Activated CD8-positive, alpha-beta T cell treated with anti-CD3 and anti-CD28 coated beads, Interleukin-2, amount 10 ng/mL, durations not matched to agents 7 days and 5 days (primary cell): Measurements from ENCODE around the gene LTA4H. TPM values are rescaled to one million over a fixed set of nuclear protein-coding genes. Genes with fewer than 3 reads are reported as not detected.

ENCODE experiments used
- ATAC-seq: fragments of 150-1000 bp; cut with Tn5 transposase; one replicate; pipeline ENCODE4 v1.10.0; 2021; ENCODE audit warnings: moderate library complexity
- CTCF ChIA-PET: fragments of 350-600 bp; sonication (Branson Sonifier 250); formaldehyde crosslinking; loops from one replicate; lab custom pipeline; 2021; ENCODE audit warnings: antibody characterized with exemption; lab: Charles Lee
- POLR2A ChIA-PET: fragments of 350-600 bp; sonication (Branson Sonifier 250); formaldehyde crosslinking; loops from one replicate; lab custom pipeline; 2021; ENCODE audit warnings: antibody characterized with exemption; lab: Charles Lee
- DNase-seq: peaks from one replicate; pipeline ENCODE4 v3.0.0-alpha.2; 2020
- H3K27ac Mint-ChIP-seq: one replicate; pipeline ENCODE4 v1.8.0; 2021; ENCODE audit warnings: mild to moderate bottlenecking, mixed read lengths
- H3K27me3 Mint-ChIP-seq: one replicate; pipeline ENCODE4 v1.8.0; 2021; ENCODE audit warnings: low read depth, mixed read lengths
- H3K36me3 Mint-ChIP-seq: one replicate; pipeline ENCODE4 v1.8.0; 2021; ENCODE audit warnings: low read depth, mixed read lengths
- H3K4me1 Mint-ChIP-seq: one replicate; pipeline ENCODE4 v1.8.0; 2021; ENCODE audit warnings: low read depth, mixed read lengths
- H3K4me3 Mint-ChIP-seq: one replicate; pipeline ENCODE4 v1.8.0; 2021; ENCODE audit warnings: mild to moderate bottlenecking, mixed read lengths
- H3K9me3 Mint-ChIP-seq: one replicate; pipeline ENCODE4 v1.8.0; 2022; ENCODE audit warnings: mixed read lengths; ENCODE audit not compliant: insufficient read depth
- total RNA-seq, 2 experiments: library from RNA; stranded (reverse); gene quantifications; one replicate each; pipeline ENCODE4 v1.2.3, GENCODE V29; 2021

The LTA4H gene
- total RNA-seq, result 10 to 100 TPM; 44.5 to 48.8 TPM

- ChIA-PET CTCF (interaction anchor here (0.9 to 1.3 kb wide), 7 partner anchors 12 to 481 kb away, joined by 3 to 5 read pairs (median 3); partner anchors contain the start of gene CDK17), POLR2A (interaction anchor here (0.6 to 1.2 kb wide), 6 partner anchors 13 to 502 kb away, joined by 3 to 6 read pairs (median 4); partner anchors contain the start of gene AMDHD1)
- Mint-ChIP-seq H3K4me1 (peaks cover 4% of the 10 kb centered on the region), H3K36me3 (peaks cover 1% of the 10 kb centered on the region), H3K27me3 (no peaks in the 10 kb centered on the region), H3K4me3 (no peak within 1 kb of the TSS), H3K27ac (no peak within 1 kb of the TSS), H3K9me3 (no peaks in the 10 kb centered on the region)
- peak; percentile 95 for ATAC-seq
- peak; percentile 99 for DNase-seq
These were observed at the start of gene LTA4H for GRCh38 chr12:96035283-96036236. TSS of gene LTA4H (minus strand) at chr12:96035587. CDS start at chr12:96035519, 68 bp downstream.

- Mint-ChIP-seq H3K36me3 (peaks cover 2% of the 10 kb centered on the region), H3K27me3 (peaks cover 2% of the 10 kb centered on the region), H3K4me1 (no peaks in the 10 kb centered on the region), H3K4me3 (no peak overlapping the region), H3K27ac (no peak overlapping the region), H3K9me3 (peaks cover 5% of the 10 kb centered on the region)
- CTCF ChIA-PET, result no interaction called here
- no peak for DNase-seq
- ATAC-seq, result no peak
- POLR2A ChIA-PET, result no interaction called here
These were observed 49.2 kb upstream of the LTA4H start for GRCh38 chr12:96084624-96085023.

- H3K9me3 Mint-ChIP-seq, result peaks cover 5% of the 10 kb centered on the region
- no peak overlapping the region for H3K27ac Mint-ChIP-seq
- peaks cover 2% of the 10 kb centered on the region for H3K36me3 Mint-ChIP-seq
- ChIA-PET CTCF (no interaction called here), POLR2A (no interaction called here)
- H3K4me3 Mint-ChIP-seq, result no peak overlapping the region
- H3K27me3 Mint-ChIP-seq, result peaks cover 2% of the 10 kb centered on the region
- no peak for DNase-seq
- no peaks in the 10 kb centered on the region for H3K4me1 Mint-ChIP-seq
- no peak for ATAC-seq
These were observed 47.8 kb upstream of the LTA4H start for GRCh38 chr12:96083020-96083719.

- CTCF ChIA-PET, result no interaction called here
- Mint-ChIP-seq H3K9me3 (peaks cover 5% of the 10 kb centered on the region), H3K36me3 (peaks cover 2% of the 10 kb centered on the region), H3K27me3 (peaks cover 2% of the 10 kb centered on the region), H3K4me3 (no peak overlapping the region), H3K4me1 (no peaks in the 10 kb centered on the region), H3K27ac (no peak overlapping the region)
- DNase-seq (no peak), ATAC-seq (no peak)
- POLR2A ChIA-PET, result no interaction called here
These were observed 46.2 kb upstream of the LTA4H start for GRCh38 chr12:96081596-96081995.

- Mint-ChIP-seq H3K4me1 (peaks cover 2% of the 10 kb centered on the region), H3K27me3 (peaks cover 9% of the 10 kb centered on the region), H3K9me3 (no peaks in the 10 kb centered on the region), H3K36me3 (no peaks in the 10 kb centered on the region), H3K27ac (no peak overlapping the region), H3K4me3 (no peak overlapping the region)
- CTCF ChIA-PET, result interaction anchor here (0.6 kb wide), 1 partner anchor 288 kb away, joined by 3 read pairs; no protein-coding TSS in a partner anchor
- DNase-seq (no peak), ATAC-seq (no peak)
- POLR2A ChIA-PET, result interaction anchor here (0.6 kb wide), 1 partner anchor 1087 kb away, joined by 4 read pairs; no protein-coding TSS in a partner anchor
These were observed 43.1 kb upstream of the LTA4H start for GRCh38 chr12:96078231-96079135.

- ChIA-PET CTCF (interaction anchor here (1.0 kb wide), 1 partner anchor 138 kb away, joined by 3 read pairs; no protein-coding TSS in a partner anchor), POLR2A (no interaction called here)
- no peak overlapping the region for H3K27ac Mint-ChIP-seq
- no peak overlapping the region for H3K4me3 Mint-ChIP-seq
- H3K4me1 Mint-ChIP-seq, result peaks cover 6% of the 10 kb centered on the region
- DNase-seq (no peak), ATAC-seq (no peak)
- no peaks in the 10 kb centered on the region for H3K36me3 Mint-ChIP-seq
- H3K27me3 Mint-ChIP-seq, result peaks cover 15% of the 10 kb centered on the region
- H3K9me3 Mint-ChIP-seq, result no peaks in the 10 kb centered on the region
These were observed 41.7 kb upstream of the LTA4H start for GRCh38 chr12:96077081-96077480.

GRCh38 chr12:96075560-96075959, 40.2 kb upstream of the LTA4H start:
- ChIA-PET POLR2A (no interaction called here), CTCF (no interaction called here)
- peaks cover 15% of the 10 kb centered on the region for H3K27me3 Mint-ChIP-seq
- no peak overlapping the region for H3K27ac Mint-ChIP-seq
- peaks cover 11% of the 10 kb centered on the region for H3K4me1 Mint-ChIP-seq
- no peak overlapping the region for H3K4me3 Mint-ChIP-seq
- no peaks in the 10 kb centered on the region for H3K9me3 Mint-ChIP-seq
- no peaks in the 10 kb centered on the region for H3K36me3 Mint-ChIP-seq
- ATAC-seq, result no peak
- DNase-seq, result no peak

GRCh38 chr12:96073346-96074330, 38.3 kb upstream of the LTA4H start:
- DNase-seq (no peak), ATAC-seq (no peak)
- Mint-ChIP-seq H3K27ac (no peak overlapping the region), H3K27me3 (peaks cover 16% of the 10 kb centered on the region), H3K36me3 (no peaks in the 10 kb centered on the region), H3K4me1 (peaks cover 11% of the 10 kb centered on the region), H3K4me3 (no peak overlapping the region), H3K9me3 (no peaks in the 10 kb centered on the region)
- POLR2A ChIA-PET, result no interaction called here
- CTCF ChIA-PET, result interaction anchor here (1.0 to 1.6 kb wide), 7 partner anchors 10 to 646 kb away, joined by 3 to 9 read pairs (median 3); no protein-coding TSS in a partner anchor

- H3K27ac Mint-ChIP-seq, result no peak overlapping the region
- peaks cover 16% of the 10 kb centered on the region for H3K27me3 Mint-ChIP-seq
- H3K4me3 Mint-ChIP-seq, result no peak overlapping the region
- no peaks in the 10 kb centered on the region for H3K36me3 Mint-ChIP-seq
- DNase-seq (no peak), ATAC-seq (no peak)
- ChIA-PET CTCF (interaction anchor here (1.4 to 8.7 kb wide), 2 partner anchors 9 to 142 kb away, joined by 3 to 130 read pairs; no protein-coding TSS in a partner anchor), POLR2A (no interaction called here)
- peaks cover 11% of the 10 kb centered on the region for H3K4me1 Mint-ChIP-seq
- H3K9me3 Mint-ChIP-seq, result no peaks in the 10 kb centered on the region
These were observed 35.4 kb upstream of the LTA4H start for GRCh38 chr12:96070670-96071279.
